Stimulated activated memory B cell treated with anti-CD40 and anti-IgM and Interleukin-4, amounts not matched to agents 10 μg/mL and 1 μg/mL and 100 μg/mL, for 72 hours (primary cell): ENCODE measurements around the gene CDH10.

Source experiments
- ATAC-seq: fragments of 150-1000 bp; cut with Tn5 transposase; 2 replicates; pipeline ENCODE4 v1.10.0; 2021
- H3K27ac Mint-ChIP-seq: one replicate; pipeline ENCODE4 v1.8.0; 2022; ENCODE audit warnings: mild to moderate bottlenecking, mixed read lengths
- H3K27me3 Mint-ChIP-seq: one replicate; pipeline ENCODE4 v1.8.0; 2022; ENCODE audit warnings: mixed read lengths
- H3K36me3 Mint-ChIP-seq: one replicate; pipeline ENCODE4 v1.8.0; 2022; ENCODE audit warnings: mixed read lengths
- H3K4me1 Mint-ChIP-seq: one replicate; pipeline ENCODE4 v1.8.0; 2022; ENCODE audit warnings: mixed read lengths
- H3K4me3 Mint-ChIP-seq: one replicate; pipeline ENCODE4 v1.8.0; 2022; ENCODE audit warnings: mild to moderate bottlenecking, moderate library complexity, mixed read lengths
- H3K9me3 Mint-ChIP-seq: one replicate; pipeline ENCODE4 v1.8.0; 2022; ENCODE audit warnings: mixed read lengths

CDH10 gene

DNA sequence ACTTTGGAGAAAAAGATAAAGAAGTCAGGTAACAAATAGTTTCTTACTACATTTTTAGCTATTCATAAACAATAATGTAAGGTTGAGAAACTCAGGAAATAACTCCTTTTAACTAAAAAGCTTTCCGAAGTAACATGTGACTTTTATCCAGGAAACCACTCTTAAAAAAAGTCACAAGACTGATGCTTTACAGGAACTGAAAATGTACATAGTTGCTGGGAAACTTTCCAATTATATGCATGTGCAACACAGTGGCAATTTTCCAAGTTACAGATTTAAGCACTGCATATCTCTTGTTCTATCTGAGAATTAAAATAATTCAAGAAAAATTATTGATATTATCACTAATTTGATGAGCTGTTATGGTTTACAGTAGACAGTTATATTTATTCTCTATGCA lies 105.2 kb downstream of the CDH10 start:
- ATAC-seq = no peak
- H3K4me1 Mint-ChIP-seq = no peaks in the 10 kb centered on the region

DNA sequence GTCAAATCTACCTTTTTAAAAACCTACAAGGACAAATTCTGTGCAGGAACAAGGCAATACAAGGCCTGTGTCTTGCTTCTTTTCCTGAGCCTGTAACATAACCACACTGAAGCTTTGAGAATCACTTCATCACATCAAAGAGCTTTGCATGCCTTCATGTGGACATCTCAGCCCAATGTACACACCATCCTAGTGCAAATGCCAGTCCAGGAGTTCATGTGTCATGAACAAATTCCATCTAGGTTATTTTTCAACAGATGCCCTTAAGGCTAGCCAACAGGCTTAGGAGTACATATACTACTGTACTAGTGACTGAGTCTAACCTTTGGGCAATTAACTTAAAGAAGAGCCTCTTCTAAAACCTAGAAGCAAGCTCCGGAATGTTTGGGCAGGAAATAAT lies 106.4 kb downstream of the CDH10 start:
- H3K4me1 Mint-ChIP-seq = no peaks in the 10 kb centered on the region
- no peaks in the 10 kb centered on the region for H3K36me3 Mint-ChIP-seq
- no peak overlapping the region for H3K27ac Mint-ChIP-seq
- H3K9me3 Mint-ChIP-seq = no peaks in the 10 kb centered on the region
- no peaks in the 10 kb centered on the region for H3K27me3 Mint-ChIP-seq
- H3K4me3 Mint-ChIP-seq = no peak overlapping the region
- no peak for ATAC-seq

More for the DNA sequence above, 105.2 kb downstream of the CDH10 start:
- H3K4me3 Mint-ChIP-seq = no peak overlapping the region
- no peaks in the 10 kb centered on the region for H3K27me3 Mint-ChIP-seq
- no peaks in the 10 kb centered on the region for H3K36me3 Mint-ChIP-seq
- no peak overlapping the region for H3K27ac Mint-ChIP-seq
- H3K9me3 Mint-ChIP-seq = no peaks in the 10 kb centered on the region

DNA sequence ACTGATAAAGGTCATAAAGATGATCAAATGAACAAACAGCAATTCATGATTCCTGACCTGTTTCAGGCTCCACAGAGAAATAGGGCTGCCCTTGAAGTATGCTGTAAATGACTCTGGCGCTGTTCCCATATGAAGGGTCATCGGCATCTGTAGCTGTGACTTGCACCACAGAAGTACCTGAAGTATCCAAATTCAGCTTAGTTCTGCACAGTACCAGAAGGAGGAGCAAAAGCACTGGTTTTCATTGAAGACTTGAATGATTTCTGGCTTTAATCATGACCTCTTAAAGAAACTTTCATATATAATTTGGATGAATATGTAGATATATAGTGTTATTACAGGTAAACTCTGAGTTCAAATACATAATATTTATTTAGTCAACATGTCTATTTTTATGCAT lies 109.1 kb downstream of the CDH10 start:
- H3K27ac Mint-ChIP-seq = no peak overlapping the region
- ATAC-seq = no peak
- no peak overlapping the region for H3K4me3 Mint-ChIP-seq
- no peaks in the 10 kb centered on the region for H3K27me3 Mint-ChIP-seq
- H3K4me1 Mint-ChIP-seq = no peaks in the 10 kb centered on the region
- H3K36me3 Mint-ChIP-seq = no peaks in the 10 kb centered on the region
- H3K9me3 Mint-ChIP-seq = no peaks in the 10 kb centered on the region

DNA sequence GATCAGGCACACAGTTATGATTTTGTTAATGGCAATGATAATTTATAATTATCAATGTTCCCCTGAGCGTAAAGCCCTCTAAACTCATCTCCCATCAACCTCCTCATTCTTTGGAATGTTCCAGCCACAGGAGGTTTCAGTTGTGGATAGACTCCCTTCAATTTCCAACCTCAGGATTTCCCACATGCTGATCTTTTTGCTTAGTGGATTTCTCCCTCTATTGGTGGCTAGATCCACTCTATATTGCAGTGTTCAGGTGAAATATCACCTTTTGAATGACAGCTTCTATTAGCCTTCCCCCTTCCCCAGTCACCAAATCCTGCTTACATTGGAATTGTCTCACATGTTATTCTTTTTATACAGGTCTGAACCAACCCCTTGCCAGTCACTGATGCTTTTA lies 113.9 kb downstream of the CDH10 start:
- Mint-ChIP-seq H3K9me3 (peaks cover 4% of the 10 kb centered on the region), H3K4me3 (no peak overlapping the region), H3K4me1 (no peaks in the 10 kb centered on the region), H3K27me3 (no peaks in the 10 kb centered on the region), H3K27ac (no peak overlapping the region), H3K36me3 (no peaks in the 10 kb centered on the region)
- no peak for ATAC-seq

DNA sequence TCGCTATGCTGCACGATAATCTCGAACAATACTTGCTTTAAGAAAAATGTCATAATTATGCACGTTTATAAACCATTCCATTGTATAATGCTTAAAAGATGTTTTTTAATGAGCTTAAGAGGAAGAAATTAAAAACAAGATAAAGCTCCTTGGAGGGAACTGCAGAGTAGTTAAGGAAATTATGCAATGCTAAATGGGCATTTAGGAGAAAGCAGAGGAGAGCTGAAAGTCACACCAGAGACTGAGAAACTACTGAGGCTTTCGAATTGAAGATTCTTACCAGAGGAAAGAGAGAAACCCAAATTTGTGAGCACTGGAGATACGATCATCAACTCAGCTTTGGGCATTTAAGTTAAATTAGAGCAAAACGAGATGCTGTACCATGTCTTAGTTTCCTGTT lies 119.4 kb downstream of the CDH10 start:
- Mint-ChIP-seq H3K4me3 (no peak overlapping the region), H3K4me1 (no peaks in the 10 kb centered on the region), H3K27me3 (no peaks in the 10 kb centered on the region), H3K27ac (no peak overlapping the region), H3K36me3 (no peaks in the 10 kb centered on the region), H3K9me3 (peaks cover 4% of the 10 kb centered on the region)
- ATAC-seq = no peak

DNA sequence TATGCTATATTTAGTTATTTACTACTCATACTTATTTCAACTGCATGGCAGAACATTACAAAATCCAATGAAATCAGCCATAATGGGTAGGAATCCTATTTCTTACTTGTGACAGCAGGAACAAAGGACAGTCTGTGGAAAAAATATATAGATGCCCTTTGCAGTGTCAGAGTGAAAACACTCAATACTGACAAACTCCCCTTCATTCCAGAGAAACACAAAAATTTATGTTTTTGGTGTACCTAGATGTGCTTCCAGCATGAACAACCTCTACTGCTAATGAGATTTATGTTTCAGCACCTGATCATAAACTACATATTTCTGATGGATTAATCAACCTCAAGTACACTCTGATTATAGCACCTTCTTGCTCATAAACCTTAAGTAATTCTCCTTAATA lies 132.4 kb downstream of the CDH10 start:
- H3K36me3 Mint-ChIP-seq = no peaks in the 10 kb centered on the region
- peaks cover 5% of the 10 kb centered on the region for H3K9me3 Mint-ChIP-seq
- H3K27me3 Mint-ChIP-seq = no peaks in the 10 kb centered on the region
- H3K4me3 Mint-ChIP-seq = no peak overlapping the region
- no peaks in the 10 kb centered on the region for H3K4me1 Mint-ChIP-seq
- H3K27ac Mint-ChIP-seq = no peak overlapping the region
- ATAC-seq = no peak

DNA sequence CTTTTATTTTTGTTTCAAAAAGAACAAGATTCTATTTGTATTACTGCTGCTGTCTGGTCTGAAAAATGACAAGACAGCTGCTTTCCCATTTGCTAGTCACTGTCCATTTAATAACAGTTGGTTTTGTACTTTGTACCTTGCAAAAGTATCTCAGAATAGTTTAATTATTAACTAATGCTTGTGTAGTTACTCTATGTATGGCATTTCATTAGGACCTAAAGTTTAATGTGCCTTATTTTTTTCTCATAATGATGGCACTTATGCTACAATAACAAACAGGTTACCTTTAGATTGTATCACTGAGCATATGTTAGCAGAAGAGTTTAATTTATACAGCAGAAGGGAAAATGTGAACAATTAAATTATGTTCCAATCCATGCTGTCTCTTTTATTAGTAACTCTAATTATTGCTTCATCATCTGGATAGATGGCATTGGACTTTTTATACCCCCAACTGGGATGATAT lies 134.2 kb downstream of the CDH10 start:
- ATAC-seq = no peak
- no peak overlapping the region for H3K27ac Mint-ChIP-seq
- H3K4me3 Mint-ChIP-seq = no peak overlapping the region
- H3K36me3 Mint-ChIP-seq = no peaks in the 10 kb centered on the region
- H3K27me3 Mint-ChIP-seq = no peaks in the 10 kb centered on the region
- H3K9me3 Mint-ChIP-seq = peaks cover under 1% of the 10 kb centered on the region
- no peaks in the 10 kb centered on the region for H3K4me1 Mint-ChIP-seq

DNA sequence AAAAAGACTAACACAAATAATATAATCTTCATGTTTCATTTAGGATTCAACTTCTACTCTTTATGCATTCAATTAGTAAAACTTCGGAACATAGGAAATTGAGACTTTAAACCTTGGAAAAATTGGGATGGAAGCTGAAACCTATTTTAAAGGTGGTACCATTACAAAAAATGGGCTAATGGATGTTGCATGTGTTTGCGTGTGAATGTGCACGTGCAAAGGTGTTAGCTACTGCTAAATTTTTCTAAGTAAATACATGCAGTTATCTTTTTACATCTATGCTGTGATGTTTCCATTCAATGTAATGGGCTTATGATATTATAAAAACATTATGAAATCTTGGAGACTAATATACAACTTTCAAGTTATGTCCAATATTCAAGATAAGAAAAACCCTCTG lies 134.8 kb downstream of the CDH10 start:
- ATAC-seq = no peak
- Mint-ChIP-seq H3K9me3 (no peaks in the 10 kb centered on the region), H3K36me3 (no peaks in the 10 kb centered on the region), H3K4me3 (no peak overlapping the region), H3K27ac (no peak overlapping the region), H3K4me1 (no peaks in the 10 kb centered on the region), H3K27me3 (no peaks in the 10 kb centered on the region)

DNA sequence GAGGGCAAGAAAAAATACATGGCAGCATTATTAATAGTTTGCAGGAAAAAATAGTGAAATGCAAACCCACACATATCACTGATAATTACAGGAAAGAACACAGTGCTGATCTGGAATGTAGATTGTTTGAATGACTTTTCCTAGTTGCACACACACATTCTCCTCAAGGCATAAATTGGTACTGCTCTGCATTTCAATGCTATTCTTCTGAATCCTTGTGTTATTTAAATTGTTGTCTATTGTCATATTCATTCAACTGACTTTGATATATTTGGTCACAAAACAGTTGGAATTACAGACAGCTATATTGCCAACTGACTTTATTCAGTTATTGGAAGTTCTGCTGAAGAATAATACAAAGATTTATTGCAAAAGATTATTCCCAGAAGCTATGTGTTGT lies 139.5 kb downstream of the CDH10 start:
- Mint-ChIP-seq H3K36me3 (no peaks in the 10 kb centered on the region), H3K4me1 (no peaks in the 10 kb centered on the region), H3K27ac (no peak overlapping the region), H3K27me3 (no peaks in the 10 kb centered on the region), H3K4me3 (no peak overlapping the region), H3K9me3 (no peaks in the 10 kb centered on the region)
- no peak for ATAC-seq

DNA sequence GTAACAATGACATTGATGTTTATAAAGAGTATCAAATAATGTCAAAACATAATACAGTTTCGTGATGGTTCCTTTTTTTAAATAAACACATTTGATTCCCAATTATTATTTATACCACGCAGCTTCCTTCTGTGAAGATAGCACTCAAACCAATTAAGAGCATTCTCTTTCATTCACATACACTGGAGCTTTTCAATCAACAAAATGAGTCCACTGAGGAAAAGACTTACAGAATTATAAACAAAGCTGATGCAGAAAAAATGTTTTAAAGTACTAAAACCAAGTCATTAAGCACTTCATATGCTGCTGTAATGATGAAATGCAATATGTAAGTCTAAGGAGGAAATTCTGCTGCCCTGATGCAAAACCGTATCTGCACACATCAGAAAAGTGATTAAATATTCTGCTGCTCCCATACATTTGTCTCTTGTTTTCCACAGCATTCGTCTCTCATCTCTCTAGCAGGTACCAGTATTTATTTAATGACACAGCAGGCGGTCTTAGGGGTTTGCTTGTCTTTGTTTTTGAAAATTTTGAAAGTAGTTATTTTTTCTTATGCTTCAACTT lies 147.1 kb downstream of the CDH10 start:
- H3K4me3 Mint-ChIP-seq = no peak overlapping the region
- no peaks in the 10 kb centered on the region for H3K9me3 Mint-ChIP-seq
- no peaks in the 10 kb centered on the region for H3K4me1 Mint-ChIP-seq
- no peak for ATAC-seq
- H3K27ac Mint-ChIP-seq = no peak overlapping the region
- H3K27me3 Mint-ChIP-seq = no peaks in the 10 kb centered on the region
- no peaks in the 10 kb centered on the region for H3K36me3 Mint-ChIP-seq

DNA sequence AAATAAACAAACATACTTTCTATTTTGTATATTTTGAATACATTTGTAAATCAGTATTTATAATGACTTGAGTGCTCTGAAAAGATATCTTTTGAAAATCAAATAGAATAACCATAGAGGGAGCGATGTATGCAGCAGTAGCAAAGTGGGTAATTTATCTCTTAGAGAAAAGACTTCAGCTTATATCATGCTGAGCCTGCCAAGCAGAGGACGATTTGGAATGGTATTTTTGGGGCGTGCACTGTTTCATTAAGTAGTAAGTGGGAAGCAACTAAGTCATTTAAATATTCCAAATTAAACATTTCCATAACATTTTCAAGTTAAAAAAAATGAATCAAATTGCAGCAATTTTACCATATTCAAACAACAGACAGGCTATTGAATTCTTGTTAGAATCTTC lies 147.6 kb downstream of the CDH10 start:
- Mint-ChIP-seq H3K9me3 (no peaks in the 10 kb centered on the region), H3K27ac (no peak overlapping the region), H3K4me3 (no peak overlapping the region), H3K4me1 (no peaks in the 10 kb centered on the region), H3K36me3 (no peaks in the 10 kb centered on the region), H3K27me3 (no peaks in the 10 kb centered on the region)
- ATAC-seq = no peak

DNA sequence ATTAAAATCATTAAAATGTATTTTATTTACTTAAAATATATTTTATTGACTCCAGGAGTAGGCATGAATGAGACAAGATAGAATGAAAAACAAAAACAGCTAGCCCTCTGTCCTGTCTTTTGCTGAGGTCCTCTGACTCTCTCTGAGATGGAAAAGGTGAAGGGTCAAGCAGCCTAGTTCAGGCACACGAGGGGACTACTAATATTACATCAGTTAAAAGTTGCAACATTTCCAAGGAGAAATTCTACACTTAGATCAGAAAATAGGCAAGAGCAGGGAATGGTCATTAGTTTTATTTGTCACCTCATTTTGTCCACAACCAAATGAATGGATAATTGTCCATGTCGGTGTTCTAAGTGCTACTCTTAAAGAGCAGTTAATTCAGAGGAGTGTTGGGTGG lies 148.5 kb downstream of the CDH10 start:
- Mint-ChIP-seq H3K9me3 (no peaks in the 10 kb centered on the region), H3K4me3 (no peak overlapping the region), H3K27ac (no peak overlapping the region), H3K4me1 (no peaks in the 10 kb centered on the region), H3K27me3 (no peaks in the 10 kb centered on the region), H3K36me3 (no peaks in the 10 kb centered on the region)
- no peak for ATAC-seq

DNA sequence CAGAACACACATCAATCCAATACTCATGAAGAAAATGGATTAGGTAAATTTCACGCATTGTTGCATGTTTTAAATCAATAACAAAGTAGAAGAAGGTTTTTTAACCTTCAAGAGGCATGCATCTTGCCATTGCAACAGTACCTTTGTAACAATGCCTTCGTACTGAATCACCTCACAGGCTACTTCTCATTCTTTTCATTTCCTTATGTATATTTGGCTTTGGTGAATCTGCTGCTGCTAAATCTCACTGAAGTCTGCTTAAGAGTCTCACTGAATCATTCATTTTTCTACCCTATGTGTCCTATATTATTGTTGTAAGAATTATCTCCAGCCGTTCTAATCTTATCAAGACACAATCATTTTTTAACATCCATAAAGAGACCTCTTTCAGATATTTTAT lies 152.5 kb downstream of the CDH10 start:
- H3K4me3 Mint-ChIP-seq = no peak overlapping the region
- no peak for ATAC-seq
- no peaks in the 10 kb centered on the region for H3K36me3 Mint-ChIP-seq
- no peak overlapping the region for H3K27ac Mint-ChIP-seq
- H3K4me1 Mint-ChIP-seq = no peaks in the 10 kb centered on the region
- H3K9me3 Mint-ChIP-seq = no peaks in the 10 kb centered on the region
- no peaks in the 10 kb centered on the region for H3K27me3 Mint-ChIP-seq

DNA sequence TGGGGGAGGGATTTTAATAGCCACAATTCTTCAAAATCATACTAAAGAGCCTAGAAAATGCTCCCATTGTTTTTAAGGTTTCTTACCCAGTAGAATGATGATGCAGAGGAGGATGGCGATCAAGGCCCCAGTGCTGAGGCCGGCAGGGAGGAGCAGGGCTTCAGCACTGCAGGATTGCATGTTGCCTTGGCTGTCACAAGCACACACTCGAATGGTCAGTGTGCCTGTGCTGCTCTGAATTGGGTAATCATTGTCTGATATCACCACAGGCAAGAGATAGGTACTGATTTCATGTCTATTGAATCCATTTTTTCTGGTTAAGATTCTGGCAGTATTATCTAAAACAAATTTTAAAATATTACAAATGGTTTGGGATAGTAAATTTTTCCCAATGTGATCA lies 153.3 kb downstream of the CDH10 start:
- no peaks in the 10 kb centered on the region for H3K27me3 Mint-ChIP-seq
- H3K4me1 Mint-ChIP-seq = no peaks in the 10 kb centered on the region
- ATAC-seq = no peak
- no peaks in the 10 kb centered on the region for H3K36me3 Mint-ChIP-seq
- H3K4me3 Mint-ChIP-seq = no peak overlapping the region
- H3K27ac Mint-ChIP-seq = no peak overlapping the region
- no peaks in the 10 kb centered on the region for H3K9me3 Mint-ChIP-seq

DNA sequence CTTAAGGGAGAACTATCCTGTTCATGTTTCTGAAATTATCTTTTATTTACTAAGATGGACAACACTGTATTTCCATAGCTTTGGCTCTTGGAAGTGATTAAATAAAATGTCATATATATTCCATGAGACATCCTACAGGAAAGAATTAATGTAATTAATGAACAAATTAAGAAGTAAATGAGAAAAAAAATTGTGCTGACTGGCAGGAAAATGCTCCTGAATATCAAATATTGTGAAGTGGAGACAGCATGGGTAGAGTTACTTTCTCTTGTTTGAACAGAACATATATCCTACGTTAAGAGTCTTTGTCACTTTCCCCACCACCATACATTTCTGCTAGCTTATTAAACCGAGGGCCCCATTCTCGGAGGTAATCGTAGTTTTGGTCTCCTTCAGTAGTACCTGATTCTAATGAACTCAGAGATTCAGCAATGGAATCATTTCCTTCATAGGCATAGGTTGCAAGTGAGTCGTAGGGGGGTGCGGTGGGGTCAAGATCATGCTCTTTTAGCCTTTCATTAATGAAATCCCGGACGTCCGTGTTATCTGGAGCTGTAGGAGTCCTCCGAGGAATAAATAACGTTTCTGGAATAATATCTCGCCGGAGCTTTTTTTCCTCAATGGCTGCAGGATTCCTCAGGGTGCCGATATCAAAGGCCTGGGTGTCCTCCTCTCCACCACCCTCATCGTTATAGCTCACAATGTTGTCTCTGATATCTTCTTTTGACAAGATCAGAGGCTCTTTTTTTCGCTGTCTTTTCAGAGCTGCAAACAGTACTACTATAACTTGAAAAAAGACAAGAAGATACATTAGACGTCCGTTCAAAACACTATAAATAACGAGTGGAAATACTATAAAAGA lies 157.2 kb downstream of the CDH10 start:
- H3K4me3 Mint-ChIP-seq = no peak overlapping the region
- no peaks in the 10 kb centered on the region for H3K9me3 Mint-ChIP-seq
- H3K4me1 Mint-ChIP-seq = no peaks in the 10 kb centered on the region
- no peak for ATAC-seq
- H3K36me3 Mint-ChIP-seq = no peaks in the 10 kb centered on the region
- no peaks in the 10 kb centered on the region for H3K27me3 Mint-ChIP-seq
- no peak overlapping the region for H3K27ac Mint-ChIP-seq

DNA sequence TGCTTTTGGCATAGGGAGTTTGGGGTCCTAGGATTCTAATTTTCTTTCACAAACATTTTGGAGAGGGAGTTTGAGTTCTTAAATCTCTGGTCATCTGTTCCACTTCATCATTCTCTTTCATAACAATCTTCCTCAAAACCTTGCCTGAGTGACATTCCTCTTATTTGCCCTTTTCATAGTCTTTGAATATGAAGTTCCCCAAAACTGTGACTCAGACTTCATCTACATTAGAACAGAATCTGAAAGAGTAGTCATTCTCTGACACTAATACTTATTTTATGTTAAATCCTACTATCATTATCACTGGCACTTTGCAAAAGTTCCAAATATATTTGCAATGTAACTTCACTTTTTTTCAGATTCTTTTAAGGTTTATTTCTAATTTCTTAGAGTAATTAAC lies 163.8 kb downstream of the CDH10 start:
- no peaks in the 10 kb centered on the region for H3K27me3 Mint-ChIP-seq
- no peak overlapping the region for H3K4me3 Mint-ChIP-seq
- no peaks in the 10 kb centered on the region for H3K36me3 Mint-ChIP-seq
- H3K4me1 Mint-ChIP-seq = no peaks in the 10 kb centered on the region
- no peaks in the 10 kb centered on the region for H3K9me3 Mint-ChIP-seq
- ATAC-seq = no peak
- H3K27ac Mint-ChIP-seq = no peak overlapping the region
